Natural killer cell (primary cell): ENCODE results near the gene RBM28. TPM values are rescaled to one million over a fixed set of nuclear protein-coding genes. Genes with fewer than 3 reads are reported as not detected.

Experiments used
- ATAC-seq, 3 donors: fragments of 150-1000 bp in 2 of 3; fragments of 200-7000 bp in 1 of 3; cut with Tn5 transposase; 1 replicate in 1 of 3; 2 replicates in 2 of 3; pipeline ENCODE4 v1.10.0; 2021; ENCODE audit warnings: mild to moderate bottlenecking in 2 of 3, moderate library complexity in 2 of 3
- DNase-seq, 2 donors: peaks; one replicate each; pipeline versions ENCODE4 v3.0.0 to v3.0.0-alpha.2; 2013 to 2021; ENCODE audit warnings: mixed read lengths in 1 of 2
- H3K27ac ChIP-seq: one replicate; pipeline ENCODE4 v1.5.1; 2013; ENCODE audit warnings: mild to moderate bottlenecking, low read length
- H3K27me3 ChIP-seq: one replicate; pipeline ENCODE4 v1.6.1; 2013; ENCODE audit warnings: low read length; ENCODE audit not compliant: control insufficient read depth, insufficient read depth
- H3K36me3 ChIP-seq: one replicate; pipeline ENCODE4 v1.6.1; 2013; ENCODE audit warnings: low read length; ENCODE audit not compliant: control insufficient read depth, insufficient read depth
- H3K4me1 ChIP-seq: one replicate; pipeline ENCODE4 v1.6.1; 2013; ENCODE audit warnings: low read length; ENCODE audit not compliant: control insufficient read depth, insufficient read depth
- H3K4me3 ChIP-seq: one replicate; pipeline ENCODE4 v1.5.1; 2013; ENCODE audit warnings: low read length
- H3K9me3 ChIP-seq: one replicate; pipeline ENCODE4 v1.6.1; 2013; ENCODE audit warnings: low read length; ENCODE audit not compliant: control insufficient read depth, insufficient read depth
- H3K27ac Mint-ChIP-seq, 2 donors: one replicate each; pipeline ENCODE4 v1.8.0; 2022; ENCODE audit warnings: mild to moderate bottlenecking in 2 of 2, mixed read lengths in 2 of 2, moderate library complexity in 1 of 2
- H3K27me3 Mint-ChIP-seq, 2 donors: one replicate each; pipeline ENCODE4 v1.8.0; 2022; ENCODE audit warnings: low read depth in 2 of 2, mixed read lengths in 2 of 2
- H3K36me3 Mint-ChIP-seq: one replicate; pipeline ENCODE4 v1.8.0; 2022; ENCODE audit warnings: mixed read lengths
- H3K4me1 Mint-ChIP-seq, 2 donors: one replicate each; pipeline ENCODE4 v1.8.0; 2022; ENCODE audit warnings: mixed read lengths in 2 of 2
- H3K4me3 Mint-ChIP-seq: one replicate; pipeline ENCODE4 v1.8.0; 2022; ENCODE audit warnings: mild to moderate bottlenecking, moderate library complexity, mixed read lengths
- H3K9me3 Mint-ChIP-seq, 2 donors: one replicate each; pipeline ENCODE4 v1.8.0; 2022; ENCODE audit warnings: mixed read lengths in 2 of 2
- CTCF ChIP-seq: fragments of 200-600 bp; IDR thresholded peaks from one replicate; pipeline ENCODE4 v1.8.0; 2022; ENCODE audit warnings: antibody characterized with exemption
- WGBS: methylation state at CpG from one replicate; pipeline ENCODE4 v1.1.7; 2013; ENCODE audit warnings: missing lambda C conversion rate; ENCODE audit not compliant: insufficient coverage; 5-methylcytosine and 5-hydroxymethylcytosine counted together
- intact Hi-C: fragments of 100-400 bp; cut with micrococcal nuclease; formaldehyde crosslinking; loops from one replicate; pipeline ENCODE4 v1.14.2; 2022
- total RNA-seq, 4 donors: library from RNA; stranded (reverse); fragments of 120-200 nt in 1 of 4; gene quantifications; one replicate each; pipeline versions ENCODE4 v1.2.3 to v1.2.4, GENCODE V29; 2013 to 2022

Gene RBM28
- total RNA-seq, 3 donors from 2014 or later (not counting 1 experiment from before 2014, with no cell fraction given) = 32.5 to 48.7 (median 48.5) TPM

- Histone ChIP-seq H3K27ac (no peak overlapping the region), H3K9me3 (no peaks in the 10 kb centered on the region), H3K4me1 (peaks cover 6% of the 10 kb centered on the region), H3K4me3 (no peak overlapping the region), H3K27me3 (no peaks in the 10 kb centered on the region), H3K36me3 (peaks cover 26% of the 10 kb centered on the region)
- no peaks in the 10 kb centered on the region for H3K27me3 Mint-ChIP-seq
- H3K4me1 Mint-ChIP-seq = peaks cover 0 to 14% of the 10 kb centered on the region in 2 donors
- no peaks in the 10 kb centered on the region for H3K36me3 Mint-ChIP-seq
- TF ChIP-seq CTCF = no peak
- 42% methylated on average over 3 of the region's 3 CpGs for WGBS
- H3K4me3 Mint-ChIP-seq = no peak overlapping the region
- intact Hi-C loops = no loop called here
- no peak for DNase-seq
- peak overlapping the region in 1 of 2 donors; percentile 58 for H3K27ac Mint-ChIP-seq
- H3K9me3 Mint-ChIP-seq = no peaks in the 10 kb centered on the region
- no peak for ATAC-seq
Observed at GRCh38 chr7:128390871-128391565, 47.3 kb upstream of the RBM28 start.

GRCh38 chr7:128389618-128390329 lies 46.1 kb upstream of the RBM28 start:
- WGBS = 62% methylated on average over 9 of the region's 9 CpGs
- no peak for DNase-seq
- Histone ChIP-seq H3K27me3 (no peaks in the 10 kb centered on the region), H3K4me3 (no peak overlapping the region), H3K36me3 (peaks cover 14% of the 10 kb centered on the region), H3K27ac (no peak overlapping the region), H3K4me1 (peaks cover 6% of the 10 kb centered on the region), H3K9me3 (no peaks in the 10 kb centered on the region)
- no peaks in the 10 kb centered on the region for H3K36me3 Mint-ChIP-seq
- ATAC-seq = no peak
- H3K4me3 Mint-ChIP-seq = no peak overlapping the region
- H3K27me3 Mint-ChIP-seq = no peaks in the 10 kb centered on the region
- intact Hi-C loops = no loop called here
- TF ChIP-seq CTCF = no peak
- H3K4me1 Mint-ChIP-seq = peaks cover 0 to 14% of the 10 kb centered on the region in 2 donors
- H3K9me3 Mint-ChIP-seq = no peaks in the 10 kb centered on the region
- H3K27ac Mint-ChIP-seq = no peak overlapping the region

GRCh38 chr7:128389085-128389617 lies 45.4 kb upstream of the RBM28 start:
- Histone ChIP-seq H3K27me3 (no peaks in the 10 kb centered on the region), H3K27ac (no peak overlapping the region), H3K4me3 (no peak overlapping the region), H3K9me3 (no peaks in the 10 kb centered on the region), H3K36me3 (peaks cover 8% of the 10 kb centered on the region), H3K4me1 (peaks cover 6% of the 10 kb centered on the region)
- no peaks in the 10 kb centered on the region for H3K9me3 Mint-ChIP-seq
- no peaks in the 10 kb centered on the region for H3K27me3 Mint-ChIP-seq
- peaks cover 0 to 14% of the 10 kb centered on the region in 2 donors for H3K4me1 Mint-ChIP-seq
- 83% methylated on average over 1 of the region's 2 CpGs for WGBS
- intact Hi-C loops = no loop called here
- no peak for ATAC-seq
- no peak overlapping the region for H3K27ac Mint-ChIP-seq
- DNase-seq = no peak
- H3K4me3 Mint-ChIP-seq = no peak overlapping the region
- H3K36me3 Mint-ChIP-seq = no peaks in the 10 kb centered on the region
- no peak for TF ChIP-seq CTCF
